GM15510 (cell line): ENCODE data around the gene SULT4A1.

Source experiments
- POLR2A ChIP-seq: IDR thresholded peaks from 3 replicates; pipeline ENCODE4 v1.6.1; 2011; ENCODE audit warnings: borderline replicate concordance; ENCODE audit not compliant: insufficient read length; ENCODE audit errors: extremely low read depth

Gene SULT4A1

GRCh38 chr22:43854121-43854785, 8.1 kb downstream of the SULT4A1 start:
- TF ChIP-seq POLR2A: no peak

DNA sequence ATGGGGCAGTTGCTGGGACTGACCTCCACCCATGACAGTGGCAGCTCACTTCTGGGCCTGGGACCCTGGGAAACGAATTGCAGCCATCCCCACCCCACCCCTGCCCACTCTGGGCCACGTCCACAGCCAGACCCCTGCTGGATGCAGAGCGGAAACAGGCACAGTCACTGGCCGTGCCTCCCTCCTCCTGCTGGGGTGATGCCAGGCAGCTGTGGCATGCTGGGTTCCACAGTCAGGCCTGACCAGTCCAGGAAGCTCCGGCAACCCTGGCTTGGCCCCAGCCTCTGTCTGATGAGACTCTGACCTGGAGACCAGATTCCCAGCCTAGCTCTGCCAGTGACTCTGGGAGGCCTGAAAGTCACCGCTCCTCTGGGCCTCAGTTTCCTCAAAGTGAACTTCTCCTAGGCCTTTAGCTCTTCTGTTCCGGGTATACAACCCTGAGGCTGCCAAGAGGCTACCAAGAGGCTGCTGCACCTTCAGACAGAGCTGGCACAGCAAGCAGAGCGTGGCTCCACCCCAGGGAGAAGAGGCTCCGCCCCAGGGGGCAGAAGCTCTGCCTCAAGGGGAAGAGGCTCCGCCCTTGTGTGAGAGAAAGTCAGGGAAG, 8.9 kb downstream of the SULT4A1 start:
- TF ChIP-seq POLR2A: no peak

- no peak for TF ChIP-seq POLR2A
Measured at GRCh38 chr22:43852573-43853327, 9.6 kb downstream of the SULT4A1 start.

GRCh38 chr22:43851979-43852307, 10.4 kb downstream of the SULT4A1 start:
- TF ChIP-seq POLR2A: no peak

GRCh38 chr22:43851058-43851978, 11.0 kb downstream of the SULT4A1 start:
- TF ChIP-seq POLR2A: no peak

DNA sequence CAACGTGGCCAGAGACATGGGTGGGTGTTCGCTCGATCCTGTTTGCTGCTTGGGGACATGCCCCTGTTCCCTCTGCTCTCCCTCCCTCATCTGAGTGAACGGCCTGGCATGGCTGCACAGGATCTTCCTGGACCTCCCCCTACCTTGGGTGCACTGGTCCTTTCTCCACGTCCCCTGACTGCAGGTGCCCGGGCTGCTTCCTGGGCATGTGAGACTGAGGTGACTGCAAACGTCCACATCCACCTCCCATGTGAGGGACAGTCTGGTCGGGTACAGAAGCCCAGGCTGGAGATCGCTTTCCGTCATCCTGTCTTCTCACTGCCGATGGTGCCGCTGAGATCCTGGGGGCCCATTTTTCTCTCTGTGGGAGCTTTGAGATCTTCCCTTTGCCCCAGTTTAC, 11.8 kb downstream of the SULT4A1 start:
- TF ChIP-seq POLR2A: no peak

DNA sequence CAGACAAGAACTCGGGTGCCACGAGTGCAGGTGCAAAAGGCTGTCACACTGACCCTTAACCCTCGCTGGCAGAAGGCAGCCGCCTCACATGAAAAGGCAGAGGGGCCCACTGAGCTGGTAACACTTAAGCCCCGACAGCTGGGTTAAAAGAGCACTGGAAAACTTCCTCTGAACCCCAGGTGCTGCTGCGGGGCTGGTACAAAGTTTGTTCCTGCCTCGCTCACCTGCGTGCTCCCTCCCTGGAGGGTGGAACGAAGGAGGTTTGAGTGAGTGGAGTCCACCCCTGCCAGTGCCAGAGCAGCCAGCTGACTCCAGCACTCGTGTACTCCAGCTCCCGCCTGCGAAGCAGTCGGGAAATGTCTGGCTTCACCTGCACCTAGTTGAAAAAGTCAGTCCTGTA, 12.6 kb downstream of the SULT4A1 start:
- no peak for TF ChIP-seq POLR2A

DNA sequence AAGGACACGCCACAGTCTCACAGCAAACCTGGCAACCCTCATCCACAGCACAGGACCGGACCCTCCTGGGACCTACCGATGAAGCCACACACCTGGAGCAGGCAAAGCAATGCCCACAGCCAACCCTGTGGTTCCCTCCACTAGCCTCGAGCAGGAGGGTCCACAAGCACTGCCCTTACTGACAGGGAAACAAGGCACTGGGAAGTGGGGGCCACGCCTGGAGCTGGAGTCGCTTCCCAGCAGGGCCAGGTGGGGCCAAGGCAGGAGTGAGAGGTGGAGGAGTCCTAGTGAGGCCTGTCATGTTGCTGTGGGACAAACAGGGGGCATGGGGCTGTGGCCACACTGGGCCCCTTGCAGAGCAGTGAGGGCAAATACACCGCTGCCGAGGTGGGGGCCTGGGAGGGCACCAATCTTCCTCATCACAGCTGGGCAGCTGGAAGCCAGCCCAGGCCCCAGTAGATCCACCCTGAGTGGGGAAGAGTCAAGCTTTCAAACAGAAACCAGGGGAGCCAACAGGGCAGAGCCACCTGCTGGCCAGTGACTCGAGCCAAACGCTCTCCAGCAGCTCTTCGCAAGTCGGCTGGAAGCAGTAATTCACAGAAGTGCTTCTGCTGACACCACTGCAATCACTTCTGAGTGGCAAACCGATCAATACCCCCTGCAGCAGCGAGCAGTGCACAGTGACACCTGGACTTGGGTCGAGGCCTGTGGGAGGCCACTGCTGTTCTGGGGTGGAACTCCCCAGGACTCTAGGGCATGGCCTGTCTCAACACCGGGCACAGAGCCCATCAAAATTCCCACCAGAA, 13.7 kb downstream of the SULT4A1 start:
- TF ChIP-seq POLR2A: no peak

GRCh38 chr22:43847376-43848289, 14.7 kb downstream of the SULT4A1 start:
- TF ChIP-seq POLR2A: no peak

- no peak for TF ChIP-seq POLR2A
Measured at GRCh38 chr22:43846966-43847365, 15.3 kb downstream of the SULT4A1 start.

DNA sequence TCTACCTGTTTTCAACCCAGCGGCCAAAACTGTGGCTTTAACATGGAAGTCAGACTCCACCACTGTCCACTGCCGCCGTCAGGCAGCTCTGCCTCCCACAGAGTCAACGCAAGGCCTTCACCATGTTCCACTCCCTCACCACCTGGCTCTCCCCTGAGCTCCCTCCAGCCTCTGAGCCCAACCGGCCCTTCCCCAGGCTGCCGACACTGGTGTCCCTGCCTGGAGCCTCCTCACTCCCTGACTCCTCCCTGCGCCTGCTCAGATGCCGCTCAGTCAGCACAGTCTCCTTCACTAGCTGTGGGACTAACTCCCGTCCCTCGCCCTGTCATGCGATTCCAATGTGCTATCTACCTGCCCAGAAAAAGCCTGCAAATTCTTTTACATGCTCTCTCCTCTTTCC, 16.3 kb downstream of the SULT4A1 start:
- no peak for TF ChIP-seq POLR2A

GRCh38 chr22:43844560-43845545, 17.5 kb downstream of the SULT4A1 start:
- no peak for TF ChIP-seq POLR2A

DNA sequence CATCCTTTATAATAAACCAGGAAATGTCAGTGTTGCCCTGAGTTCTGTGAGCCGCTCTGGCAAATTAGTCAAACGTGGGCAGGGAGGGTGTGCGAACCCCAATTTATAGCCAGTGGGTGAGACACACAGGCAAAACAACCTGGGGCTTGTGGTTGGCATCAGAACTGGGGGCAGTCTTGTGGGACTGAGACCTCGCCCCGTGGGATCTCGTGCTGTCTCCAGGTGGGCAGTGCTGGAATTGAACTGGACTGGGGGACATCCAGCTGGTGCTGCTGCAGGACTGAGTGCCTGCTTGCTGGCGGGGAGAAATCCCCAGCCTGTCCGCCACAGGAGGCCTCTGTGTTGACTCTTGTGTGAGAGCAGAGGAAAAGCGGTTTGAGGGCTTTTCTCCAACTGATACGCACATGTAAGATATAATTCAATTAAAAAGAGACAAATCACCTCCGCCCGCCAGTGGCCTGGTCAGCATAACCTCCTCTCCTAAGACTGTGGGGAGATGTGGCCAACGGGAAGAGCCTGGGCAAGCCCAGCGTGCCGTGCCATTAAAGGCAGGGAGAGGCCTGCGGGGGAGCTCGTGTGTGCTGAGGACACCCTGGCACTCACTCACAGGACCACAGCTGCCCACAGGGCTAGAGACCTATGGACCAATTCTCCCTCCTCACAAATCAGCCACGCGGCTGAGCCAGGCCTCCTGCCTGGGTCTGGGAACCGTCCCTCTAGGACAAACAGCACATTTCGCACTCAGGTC, 18.4 kb downstream of the SULT4A1 start:
- TF ChIP-seq POLR2A: no peak
